HepG2 (cell line): ENCODE results near the gene NUP85. TPM values are rescaled to one million over a fixed set of nuclear protein-coding genes. Genes with fewer than 3 reads are reported as not detected.

Source experiments
- ATF7 ChIP-seq, 2 experiments: fragments of 450-650 bp in 1 of 2; sonication (generic) in 1 of 2; formaldehyde crosslinking in 1 of 2; IDR thresholded peaks; 2 replicates each; pipeline versions ENCODE4 v1.4.0 to v1.6.1; 2016 to 2020; ENCODE audit warnings: antibody characterized with exemption in 1 of 2, mild to moderate bottlenecking in 1 of 2, missing genetic modification reagents in 1 of 2
- FUBP1 ChIP-seq: sonication (generic); formaldehyde crosslinking; IDR thresholded peaks from 2 replicates; pipeline ENCODE4 v1.5.1; 2020; ENCODE audit warnings: missing genetic modification reagents, mild to moderate bottlenecking, borderline replicate concordance
- KMT2B ChIP-seq: IDR thresholded peaks from 2 replicates; pipeline ENCODE4 v1.6.1; 2016; ENCODE audit warnings: missing genetic modification reagents, missing compliant biosample characterization
- NFKBIZ ChIP-seq: IDR thresholded peaks from 2 replicates; pipeline ENCODE4 v1.6.1; 2018; ENCODE audit warnings: missing genetic modification reagents, missing compliant biosample characterization
- PHF8 ChIP-seq: sonication (generic); formaldehyde crosslinking; IDR thresholded peaks from 2 replicates; pipeline ENCODE4 v1.5.0; 2020; ENCODE audit warnings: missing genetic modification reagents
- REST ChIP-seq, 2 experiments: IDR thresholded peaks; 2 replicates each; pipeline ENCODE4 v1.6.1; 2011 to 2012; ENCODE audit warnings: low read length in 2 of 2, borderline replicate concordance in 1 of 2, low read depth in 1 of 2, mild to moderate bottlenecking in 1 of 2, moderate library complexity in 1 of 2
- SKIL ChIP-seq: sonication (generic); formaldehyde crosslinking; IDR thresholded peaks from 2 replicates; pipeline ENCODE4 v1.8.0; 2022; ENCODE audit warnings: missing genetic modification reagents, mild to moderate bottlenecking, moderate library complexity, borderline replicate concordance
- ZNF124 ChIP-seq: sonication (generic); formaldehyde crosslinking; IDR thresholded peaks from 2 replicates; pipeline ENCODE4 v1.4.0; 2020; ENCODE audit warnings: missing genetic modification reagents
- ZNF430 ChIP-seq: sonication (generic); formaldehyde crosslinking; IDR thresholded peaks from 2 replicates; pipeline ENCODE4 v1.9.0; 2021; ENCODE audit warnings: mild to moderate bottlenecking, missing genetic modification reagents
- ZNF547 ChIP-seq: sonication (generic); formaldehyde crosslinking; IDR thresholded peaks from 2 replicates; pipeline ENCODE4 v1.5.1; 2020; ENCODE audit warnings: mild to moderate bottlenecking, missing genetic modification reagents
- polyA plus RNA-seq, 8 experiments: library from polyadenylated mRNA; depleted of rRNA in 3 of 8; stranded (reverse) in 7 of 8; unstranded in 1 of 8; fragments of >200 nt; fragmentation: Illumina TruSeq in 4 of 8; extraction: Trizol in 4 of 8; gene quantifications; 2 replicates each; pipeline versions ENCODE4 v1.2.1 to v1.2.3, GENCODE V29; 2011 to 2016; ENCODE audit warnings: low read depth in 4 of 8, missing spikeins in 1 of 8, mixed read lengths in 1 of 8; ENCODE audit not compliant: insufficient read depth in 1 of 8
- total RNA-seq, 5 experiments: library from RNA; depleted of rRNA; stranded (reverse); fragments of >200 nt; fragmentation: Illumina TruSeq; extraction: Trizol; gene quantifications; 2 replicates each; pipeline ENCODE4 v1.2.3, GENCODE V29; 2016; ENCODE audit warnings: low read depth in 1 of 5

Gene NUP85
- total and polyA plus RNA-seq, 2 of the 13 experiments (the other 11 are each of a cell fraction or from before 2014, with no cell fraction given), result 89.1 to 124 TPM

GRCh38 chr17:75182319-75182568, 23.2 kb upstream of the NUP85 start (continued):
- no peak for TF ChIP-seq FUBP1 (CRISPR knock-in tag)
- TF ChIP-seq ZNF430 (CRISPR knock-in tag), result peak; percentile 72; the same call in 1 of the 2 replicates
- peak; percentile 88 for TF ChIP-seq ZNF547 (CRISPR knock-in tag)
- TF ChIP-seq SKIL (CRISPR knock-in tag), result no peak
- no peak for TF ChIP-seq REST (IDR thresholded peaks at IDR 0.05; ENCODE audit: borderline replicate concordance in 1 of 2, low read depth in 1 of 2, low read length in 2 of 2)
- no peak for TF ChIP-seq NFKBIZ
- no peak for TF ChIP-seq ATF7 (IDR thresholded peaks at IDR 0.05)
- TF ChIP-seq ATF7 (CRISPR knock-in tag; IDR thresholded peaks at IDR 0.05), result peak; percentile 5; the same call in 1 of the 2 replicates
- no peak for TF ChIP-seq ZNF124
- TF ChIP-seq KMT2B, result no peak
- peak; percentile 68 for TF ChIP-seq PHF8
- TF ChIP-seq, all 625 proteins: peak for 65
